CD4-positive, alpha-beta T cell treated with Interleukin-4 for 4 hours (primary cell): ENCODE results near the gene TSSK2.
A peak's percentile ranks its signal among the peaks of the same experiment; 100 is the strongest.

ENCODE experiments used
- DNase-seq: peaks from one replicate; pipeline ENCODE4 v3.0.0-alpha.2; 2020

Gene TSSK2

GRCh38 chr22:19125474-19126308 lies 5.4 kb upstream of the TSSK2 start:
- no peak for DNase-seq

- no peak for DNase-seq
These were observed 4.5 kb upstream of the TSSK2 start for GRCh38 chr22:19126309-19127273.

GRCh38 chr22:19127329-19128008 lies 3.6 kb upstream of the TSSK2 start:
- DNase-seq = no peak

DNA sequence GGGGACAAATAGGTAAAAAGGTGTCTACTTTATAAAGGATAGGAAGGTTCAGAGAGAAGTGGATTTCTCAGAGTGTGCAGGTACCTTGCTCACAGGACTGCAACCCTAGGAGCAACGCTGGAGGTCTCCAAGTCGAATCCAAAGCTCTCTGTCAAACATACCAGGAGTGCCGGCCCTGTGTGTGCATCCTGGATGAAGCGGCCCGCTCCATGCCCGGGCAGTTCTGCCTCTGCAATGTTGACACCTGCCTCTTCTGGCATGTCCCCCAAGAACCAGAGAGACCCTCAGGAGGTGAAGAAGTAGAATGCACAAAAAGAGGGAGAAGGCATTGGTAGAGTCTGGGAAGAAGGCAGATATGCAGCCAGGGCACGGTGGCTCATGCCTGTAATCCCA lies 3.1 kb upstream of the TSSK2 start:
- DNase-seq = no peak

- no peak for DNase-seq
These were observed 2.0 kb upstream of the TSSK2 start for GRCh38 chr22:19128946-19129727.

- no peak for DNase-seq
These were observed 1.2 kb upstream of the TSSK2 start for GRCh38 chr22:19129871-19130270.

- DNase-seq = no peak
These were observed 542 bp downstream of the TSSK2 start for GRCh38 chr22:19131685-19132015.

GRCh38 chr22:19132153-19132552 lies 1.0 kb downstream of the TSSK2 start:
- DNase-seq = no peak

DNA sequence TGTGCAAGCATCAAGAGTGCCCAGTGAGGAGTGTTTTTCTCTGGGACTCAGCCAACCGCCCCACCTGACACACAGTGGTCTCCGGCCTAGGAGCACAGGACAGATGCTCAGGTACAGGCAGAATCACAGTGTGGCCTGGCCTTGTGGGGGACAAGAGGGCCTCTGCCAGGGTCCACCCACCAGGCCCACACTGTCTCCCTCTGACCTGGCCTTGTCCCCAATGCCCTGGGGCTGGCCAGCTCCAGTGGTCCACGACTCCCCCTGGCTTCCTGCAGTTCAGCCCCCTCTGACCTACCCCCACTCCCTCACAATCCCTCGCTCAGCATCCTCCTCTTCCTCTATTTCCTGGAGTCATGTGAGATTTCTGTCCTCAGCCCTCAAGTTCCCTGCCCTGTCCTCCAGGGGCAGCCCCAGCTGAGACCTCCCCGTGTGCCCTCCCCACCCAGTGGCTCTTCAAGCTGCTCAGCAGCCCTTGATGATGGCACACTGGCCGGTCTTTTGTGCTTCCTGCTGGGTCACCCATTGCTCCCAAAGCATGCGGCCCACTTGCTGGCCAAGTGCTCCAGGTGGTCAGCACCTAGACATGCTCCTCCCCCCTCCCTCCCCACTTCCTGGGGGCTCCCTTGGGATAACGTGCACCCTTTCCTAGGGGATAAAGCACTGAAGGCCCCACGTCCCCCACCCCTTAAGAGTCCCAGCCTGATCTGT lies 1.7 kb downstream of the TSSK2 start:
- DNase-seq = no peak

DNA sequence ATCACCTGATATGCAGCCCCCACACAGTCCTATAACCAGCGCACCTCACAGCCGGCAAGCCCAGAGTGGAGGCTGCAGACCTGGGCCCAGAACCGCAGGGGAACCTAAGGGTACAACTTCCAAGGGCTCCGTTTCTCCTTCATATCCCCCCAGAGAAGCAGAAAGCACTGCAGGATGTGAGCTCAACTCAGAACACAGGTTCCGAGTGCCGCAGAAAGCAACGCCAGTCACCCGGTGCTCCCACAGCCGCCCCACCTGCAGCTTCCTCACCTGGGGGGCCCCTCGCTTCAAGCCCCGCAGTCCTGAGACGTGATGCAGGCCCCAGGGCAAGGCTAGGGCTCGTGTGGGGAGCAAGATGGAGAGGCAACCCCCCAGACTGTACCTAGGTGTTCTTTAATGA lies 2.5 kb downstream of the TSSK2 start:
- DNase-seq = no peak

DNA sequence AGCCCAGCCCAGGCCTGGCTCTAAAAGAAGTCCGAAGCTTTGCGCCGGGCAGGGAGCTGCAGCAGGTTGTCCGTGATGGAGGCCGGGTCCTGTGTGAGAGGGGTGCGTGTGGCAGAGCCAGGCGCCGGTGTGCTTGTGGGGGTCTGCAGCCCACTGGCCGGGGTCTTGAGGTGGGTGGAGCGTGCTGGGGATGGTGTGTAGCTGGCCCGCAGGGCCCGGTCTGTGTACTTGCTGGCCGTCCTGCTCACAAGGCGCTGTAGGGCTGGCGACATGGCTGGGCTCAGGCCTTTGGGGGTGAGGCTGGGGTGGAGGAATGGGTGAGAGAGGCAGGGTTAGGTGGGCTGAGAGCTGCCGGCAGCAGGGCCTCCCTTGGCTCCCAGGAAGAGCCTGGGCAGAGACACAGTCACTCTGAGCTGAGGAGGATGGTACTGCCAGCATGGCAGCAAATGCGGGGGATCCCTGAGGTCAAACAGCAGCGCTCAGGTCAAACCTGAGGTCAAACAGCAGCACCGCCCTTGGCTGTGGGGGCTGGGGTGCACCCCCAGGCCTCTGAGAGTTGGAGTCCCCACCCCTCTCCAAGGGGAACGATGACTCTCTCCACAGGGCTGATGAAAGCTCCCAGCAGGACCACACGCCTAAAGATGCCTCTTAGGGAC lies 3.2 kb downstream of the TSSK2 start:
- DNase-seq = no peak

DNA sequence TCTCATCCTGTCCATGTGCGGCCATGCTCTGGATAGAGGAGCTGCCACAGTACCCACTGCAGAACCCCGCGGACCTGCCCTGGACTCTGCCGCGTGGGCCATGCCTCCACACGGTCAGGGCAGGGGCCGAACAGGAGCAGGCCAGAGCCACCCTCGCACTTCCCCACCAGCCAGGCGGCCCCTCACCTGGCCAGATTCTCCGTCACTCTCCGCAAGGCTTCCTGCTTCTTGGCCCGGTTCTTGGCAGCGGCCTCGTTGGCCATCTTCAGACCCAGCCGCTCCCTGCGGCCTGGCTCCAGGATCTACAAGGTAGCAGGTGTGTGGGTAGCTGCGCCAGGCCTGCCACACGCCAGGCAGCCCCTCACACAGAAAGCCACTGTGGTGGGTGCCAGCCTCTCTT lies 3.8 kb downstream of the TSSK2 start:
- no peak for DNase-seq

- DNase-seq = no peak
These were observed 5.8 kb downstream of the TSSK2 start for GRCh38 chr22:19136915-19137314.

- no peak for DNase-seq
These were observed 6.5 kb downstream of the TSSK2 start for GRCh38 chr22:19137384-19138216.

DNA sequence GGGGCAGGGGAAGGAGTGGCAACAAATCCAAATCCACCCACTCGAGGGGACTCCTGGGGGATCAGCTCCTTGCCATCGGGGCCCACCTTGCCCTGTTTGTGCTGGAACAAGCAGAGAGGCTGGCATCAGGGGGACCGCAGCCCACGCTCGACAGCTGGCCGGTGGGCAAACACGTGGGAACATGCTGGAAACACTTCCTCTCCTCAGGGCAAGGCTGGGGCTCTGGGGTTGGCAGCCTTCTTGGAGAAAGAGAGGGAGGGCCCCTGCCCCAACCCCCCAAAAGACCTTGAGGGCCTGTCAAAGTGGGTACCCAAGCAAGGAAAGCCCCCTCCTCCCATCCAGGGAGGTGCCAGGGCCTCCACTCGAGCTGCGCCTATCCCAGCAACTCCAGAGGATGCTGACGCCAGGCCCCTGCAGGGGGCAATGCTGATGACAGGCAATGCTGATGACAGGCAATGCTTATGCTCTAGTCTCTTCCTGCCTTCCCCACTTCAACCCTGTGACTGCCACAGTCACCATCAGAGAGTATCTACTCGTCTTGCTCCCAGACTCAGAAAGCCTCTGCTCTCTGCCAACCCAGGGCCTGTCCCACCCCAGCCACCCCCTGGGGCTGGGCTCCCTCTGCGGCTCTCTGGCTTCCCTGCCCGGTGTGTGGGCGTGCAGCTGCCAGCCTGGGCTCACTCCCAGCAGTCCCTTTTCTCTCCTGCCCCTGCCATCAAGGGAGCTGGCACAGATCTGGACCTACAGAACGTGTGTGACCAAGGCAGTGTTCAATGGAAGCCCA lies 7.3 kb downstream of the TSSK2 start:
- no peak for DNase-seq

- DNase-seq = no peak
These were observed 7.9 kb downstream of the TSSK2 start for GRCh38 chr22:19139001-19139356.

DNA sequence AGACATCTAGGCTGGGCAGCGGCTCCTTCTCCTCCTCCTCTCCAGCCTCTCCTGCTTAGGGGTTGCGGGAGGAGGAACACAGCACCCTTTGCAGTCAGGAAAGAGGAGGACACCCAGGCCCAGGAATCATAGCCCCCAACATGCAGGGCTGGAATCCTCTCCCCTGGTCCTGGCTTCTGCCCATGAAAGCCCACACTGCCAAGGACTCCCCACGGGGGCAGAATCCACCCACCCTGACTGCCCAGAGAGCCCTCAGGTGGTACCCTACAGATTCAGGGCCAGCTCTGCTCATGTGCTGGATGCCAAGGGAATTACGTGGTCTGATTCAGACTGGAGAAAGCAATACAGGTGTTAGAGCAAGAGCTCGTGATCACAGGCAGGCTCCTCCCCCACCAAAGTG lies 8.9 kb downstream of the TSSK2 start:
- no peak for DNase-seq

DNA sequence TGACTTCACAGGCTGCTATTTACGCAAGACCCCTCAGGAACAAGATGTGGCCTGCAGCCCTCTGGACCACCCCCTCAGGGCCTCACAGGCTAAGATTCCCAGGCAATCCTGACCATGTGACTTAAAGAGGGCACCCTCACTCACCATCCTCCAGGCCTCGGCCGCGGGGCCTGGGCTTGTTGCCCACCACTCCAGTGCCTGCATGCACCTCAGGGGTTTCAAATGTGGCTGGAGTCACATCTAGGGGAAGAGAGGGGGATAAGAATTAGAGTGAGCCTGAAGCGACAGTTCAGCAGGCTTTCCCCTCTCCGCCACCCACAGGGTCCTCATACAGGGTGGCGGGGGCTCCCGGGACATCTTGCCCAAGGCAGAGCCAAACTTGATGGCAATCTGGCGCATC lies 11.3 kb downstream of the TSSK2 start:
- no peak for DNase-seq

DNA sequence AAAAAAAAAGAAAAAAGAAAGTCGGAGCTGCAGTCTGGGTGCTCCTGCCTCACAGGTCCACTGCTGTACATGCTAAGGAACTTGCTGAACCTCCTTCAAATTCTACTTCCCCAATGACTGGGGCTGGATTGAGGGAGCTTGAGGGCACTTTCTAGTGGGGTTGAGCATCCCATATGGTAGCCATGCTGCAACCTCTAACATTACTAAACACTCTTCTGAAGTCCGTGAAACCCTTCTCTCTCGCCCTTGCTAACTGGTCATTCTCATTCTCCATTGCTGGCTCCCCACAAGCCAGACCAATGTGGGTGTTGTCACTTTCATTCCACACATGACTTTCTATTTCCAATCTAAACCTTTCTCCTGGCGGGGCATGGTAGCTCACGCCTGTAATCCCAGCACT lies 12.1 kb downstream of the TSSK2 start:
- no peak for DNase-seq

GRCh38 chr22:19143967-19144400 lies 12.9 kb downstream of the TSSK2 start:
- DNase-seq = peak; percentile 22
